Parathyroid adenoma (tissue), 2 donors: ENCODE data around the gene GOLGA2.

Source experiments
- H2AFZ ChIP-seq: fragments of 300-600 bp; sonication (generic); one replicate; pipeline ENCODE4 v1.7.0; 2017; ENCODE audit warnings: antibody characterized with exemption, mild to moderate bottlenecking
- H3K27ac ChIP-seq: fragments of 300-600 bp; sonication (generic); one replicate; pipeline ENCODE4 v1.7.0; 2017
- H3K27me3 ChIP-seq: fragments of 300-600 bp; sonication (generic); one replicate; pipeline ENCODE4 v1.7.0; 2017; ENCODE audit warnings: low read length; ENCODE audit not compliant: control insufficient read depth, insufficient read depth
- H3K36me3 ChIP-seq: fragments of 300-600 bp; sonication (generic); one replicate; pipeline ENCODE4 v1.7.0; 2017; ENCODE audit warnings: low read length; ENCODE audit not compliant: control insufficient read depth, insufficient read depth
- H3K4me1 ChIP-seq: fragments of 300-600 bp; sonication (generic); one replicate; pipeline ENCODE4 v1.7.0; 2017; ENCODE audit warnings: control low read depth
- H3K4me2 ChIP-seq: fragments of 300-600 bp; sonication (generic); one replicate; pipeline ENCODE4 v1.7.0; 2017; ENCODE audit warnings: low read length
- H3K4me3 ChIP-seq: fragments of 300-600 bp; sonication (generic); one replicate; pipeline ENCODE4 v1.7.0; 2017; ENCODE audit warnings: low read depth, low read length
- H3K79me2 ChIP-seq: fragments of 300-600 bp; sonication (generic); one replicate; pipeline ENCODE4 v1.7.0; 2017; ENCODE audit warnings: control low read depth
- H3K9ac ChIP-seq: fragments of 300-600 bp; sonication (generic); one replicate; pipeline ENCODE4 v1.7.0; 2017; ENCODE audit warnings: mild to moderate bottlenecking
- H3K9me3 ChIP-seq: fragments of 300-600 bp; sonication (generic); one replicate; pipeline ENCODE4 v1.7.0; 2017; ENCODE audit warnings: low read length; ENCODE audit not compliant: control insufficient read depth
- CTCF ChIP-seq: fragments of 300-600 bp; sonication (generic); IDR thresholded peaks from one replicate; pipeline ENCODE4 v1.7.0; 2017; ENCODE audit warnings: antibody characterized with exemption, mild to moderate bottlenecking
- donor health status: primary hyperparathyroidism.

Gene GOLGA2

GRCh38 chr9:128206484-128206883 lies 69.3 kb downstream of the GOLGA2 start:
- Histone ChIP-seq H3K27ac (no peak overlapping the region), H2AFZ (no peak overlapping the region), H3K9ac (no peak overlapping the region), H3K79me2 (no peaks in the 10 kb centered on the region), H3K36me3 (no peaks in the 10 kb centered on the region), H3K27me3 (no peaks in the 10 kb centered on the region), H3K4me3 (no peak overlapping the region), H3K4me1 (no peaks in the 10 kb centered on the region), H3K9me3 (no peaks in the 10 kb centered on the region), H3K4me2 (no peak overlapping the region)
- TF ChIP-seq CTCF, result no peak
